IPS-NIHi7 (cell line): ENCODE data around the gene RBFOX1.

Experiments
- DNase-seq: peaks from one replicate; pipeline ENCODE4 v3.0.0; 2012; ENCODE audit warnings: mixed read lengths; ENCODE audit errors: extremely low spot score

The RBFOX1 gene

DNA sequence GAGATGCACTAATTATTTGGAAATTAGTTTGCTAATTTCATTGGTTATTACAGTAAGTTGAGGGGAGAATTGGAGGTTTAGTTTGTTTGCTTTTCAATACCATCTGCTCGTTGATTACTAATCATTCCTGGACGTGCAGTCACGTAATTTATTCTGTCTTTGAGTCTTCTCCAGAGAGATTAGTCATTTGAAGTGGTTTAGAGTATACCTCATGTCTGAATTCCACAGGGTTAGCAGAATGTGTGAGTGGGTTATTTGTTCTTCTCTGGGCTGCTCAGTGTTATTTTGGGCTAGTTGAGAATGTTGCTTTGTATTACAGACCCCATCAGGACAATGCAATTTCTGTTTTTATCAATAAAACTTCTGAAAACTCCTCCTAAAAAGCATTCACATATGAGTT lies 265.0 kb downstream of the RBFOX1 start:
- DNase-seq, result no peak

DNA sequence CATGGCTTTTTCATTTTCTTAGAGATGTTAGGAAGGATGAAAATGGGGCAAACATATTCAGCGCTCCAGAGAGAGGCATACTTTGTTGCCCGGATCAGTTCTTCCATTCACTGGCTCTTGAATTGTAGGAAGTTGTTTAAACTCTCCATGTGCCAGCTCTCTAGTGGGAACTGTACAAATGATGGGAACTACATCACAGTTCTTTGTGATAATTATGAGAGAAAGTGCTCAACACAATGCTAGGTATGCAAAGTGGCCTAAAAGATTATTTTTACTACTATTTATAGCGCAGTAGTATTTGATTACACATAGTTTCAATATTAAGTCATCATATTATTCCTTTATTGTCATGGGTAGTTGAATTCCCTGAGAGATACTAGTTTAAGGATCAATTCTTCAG lies 268.5 kb downstream of the RBFOX1 start:
- DNase-seq, result no peak

DNA sequence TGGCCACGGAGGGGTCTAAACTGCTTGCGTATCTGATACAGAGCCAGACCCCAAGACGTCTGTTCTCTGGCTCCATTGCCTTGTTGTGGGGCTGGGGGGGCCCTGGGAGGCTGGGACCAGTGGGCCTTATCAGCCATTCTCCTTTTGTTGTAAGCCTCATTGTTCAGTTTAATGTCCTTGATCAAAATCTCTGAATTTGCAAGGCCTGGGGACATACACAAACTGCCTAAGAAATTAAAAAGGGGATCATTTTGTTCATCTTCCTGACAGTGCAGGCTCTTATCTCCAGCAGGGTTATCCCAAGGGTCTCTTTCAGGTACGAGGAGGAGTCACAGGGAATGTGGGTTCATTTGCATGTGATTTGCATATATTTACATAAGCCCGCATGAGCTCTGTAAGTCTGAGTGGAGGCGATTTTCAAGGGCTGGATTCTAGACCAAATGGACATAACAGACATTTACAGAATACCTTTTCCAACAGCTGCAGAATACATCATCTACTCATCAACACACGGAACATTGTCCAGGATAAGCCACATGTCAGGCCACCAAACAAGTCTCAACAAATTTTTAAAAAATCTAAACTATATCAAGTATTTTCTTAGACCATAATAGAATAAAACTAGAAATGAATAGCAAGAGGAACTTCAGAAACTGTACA lies 269.8 kb downstream of the RBFOX1 start:
- DNase-seq, result peak; percentile 13

DNA sequence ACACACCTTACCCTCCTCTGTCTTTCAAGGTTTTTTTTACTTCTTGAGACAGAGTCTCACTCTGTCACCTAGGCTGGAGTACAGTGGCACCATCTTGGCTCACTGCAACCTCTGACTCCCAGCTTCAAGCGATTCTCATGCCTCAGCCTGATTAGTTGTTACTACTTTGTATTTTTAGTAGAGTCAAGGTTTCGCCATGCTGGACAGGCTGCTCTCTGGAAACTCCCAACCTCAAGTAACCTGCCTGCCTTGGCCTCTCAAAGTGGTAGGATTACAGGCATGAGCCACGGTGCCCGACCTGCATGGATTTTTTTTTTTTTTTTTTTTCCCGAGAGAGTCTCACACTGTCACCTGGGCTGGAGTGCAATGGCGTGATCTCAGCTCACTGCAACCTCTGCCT lies 273.2 kb downstream of the RBFOX1 start:
- DNase-seq, result no peak

DNA sequence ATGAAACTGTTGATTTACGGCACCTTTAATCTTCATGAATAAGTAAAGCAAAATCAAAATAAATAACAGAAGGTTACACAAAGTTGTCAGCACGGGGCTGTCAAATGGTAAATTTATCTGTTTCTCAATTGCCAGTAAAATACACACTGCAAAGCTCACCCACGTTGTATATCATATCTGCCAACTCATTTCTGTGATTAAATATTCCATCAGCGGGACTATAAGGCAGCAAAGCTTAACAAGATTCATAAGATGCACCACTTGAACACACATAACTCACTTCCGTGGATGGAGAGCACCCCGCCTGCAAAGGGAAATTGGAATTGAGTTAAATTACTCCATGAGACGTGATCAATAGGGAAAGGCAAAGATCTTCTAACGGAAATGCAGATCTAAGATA lies 280.0 kb downstream of the RBFOX1 start:
- no peak for DNase-seq

DNA sequence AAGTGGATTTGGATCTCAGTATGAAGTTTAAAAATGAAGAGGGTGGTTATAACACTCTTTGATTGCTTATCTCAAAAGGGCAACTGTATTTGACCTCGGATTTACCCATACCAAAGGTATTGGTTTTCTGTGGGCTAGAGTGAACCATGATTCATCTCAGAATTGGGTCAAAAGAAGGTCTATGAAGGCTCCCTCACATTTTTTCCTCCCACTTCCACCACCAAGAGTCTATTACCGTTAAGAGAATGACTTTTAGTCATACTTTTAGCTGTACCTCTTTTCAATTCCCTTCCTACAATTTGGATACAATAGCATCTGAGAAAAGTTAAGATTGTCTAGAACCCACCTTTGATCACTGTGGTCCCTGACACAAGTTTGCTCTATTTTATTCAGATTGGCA lies 280.9 kb downstream of the RBFOX1 start:
- DNase-seq, result no peak

DNA sequence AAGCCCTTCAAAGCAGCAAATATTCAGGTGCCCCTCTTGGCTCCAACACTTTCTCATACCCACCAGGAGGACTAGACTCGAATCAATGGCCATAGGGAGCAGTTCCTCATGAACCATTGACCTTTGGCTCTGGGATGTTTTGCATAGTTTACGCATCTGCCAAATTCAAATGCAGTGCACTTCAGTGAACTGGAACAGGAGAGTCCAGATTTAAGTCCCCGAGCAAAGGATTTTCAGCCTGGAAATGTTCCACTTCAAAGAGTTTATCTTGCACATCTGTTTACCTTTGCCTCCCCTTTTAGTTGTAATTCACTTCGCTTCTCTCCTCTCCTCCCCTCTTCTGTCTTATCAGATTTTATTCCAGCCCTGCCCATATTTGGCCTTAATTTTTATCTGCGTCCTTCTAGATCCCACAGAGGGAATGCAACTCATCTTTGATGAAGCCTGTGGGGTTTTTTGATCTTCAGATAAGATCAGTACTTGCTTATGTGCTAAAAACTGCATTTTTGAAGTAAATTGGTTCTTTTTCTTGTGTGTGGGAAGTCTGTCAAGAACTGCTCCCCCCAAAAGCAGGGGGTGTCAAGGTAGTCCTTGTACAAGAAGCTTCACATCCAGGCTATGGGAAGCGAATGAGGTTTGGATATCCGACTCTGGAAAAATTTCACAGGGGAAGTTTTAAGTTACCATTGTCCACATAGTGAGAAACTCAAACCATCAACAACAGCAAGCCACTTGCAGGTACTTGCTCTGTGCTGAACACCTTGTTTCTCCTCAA lies 281.6 kb downstream of the RBFOX1 start:
- no peak for DNase-seq

DNA sequence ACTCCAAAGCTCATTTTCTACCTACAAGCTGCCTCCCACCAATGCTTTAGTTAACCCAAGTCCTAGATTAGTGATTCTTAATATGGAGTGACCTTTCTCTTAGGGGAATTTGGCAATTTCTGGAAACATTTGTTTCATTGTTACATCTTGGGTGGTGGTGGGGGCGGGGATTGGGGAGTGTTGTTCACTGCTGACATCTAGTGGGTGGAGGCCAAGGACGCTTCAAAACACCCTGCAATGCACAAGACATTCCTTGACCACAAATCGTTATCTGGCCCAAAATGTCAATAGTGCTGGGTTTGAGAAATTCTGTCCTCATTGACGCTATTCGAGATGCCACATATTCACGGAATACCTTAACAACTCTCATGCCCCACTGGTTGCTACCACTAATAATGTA lies 282.9 kb downstream of the RBFOX1 start:
- DNase-seq, result no peak

DNA sequence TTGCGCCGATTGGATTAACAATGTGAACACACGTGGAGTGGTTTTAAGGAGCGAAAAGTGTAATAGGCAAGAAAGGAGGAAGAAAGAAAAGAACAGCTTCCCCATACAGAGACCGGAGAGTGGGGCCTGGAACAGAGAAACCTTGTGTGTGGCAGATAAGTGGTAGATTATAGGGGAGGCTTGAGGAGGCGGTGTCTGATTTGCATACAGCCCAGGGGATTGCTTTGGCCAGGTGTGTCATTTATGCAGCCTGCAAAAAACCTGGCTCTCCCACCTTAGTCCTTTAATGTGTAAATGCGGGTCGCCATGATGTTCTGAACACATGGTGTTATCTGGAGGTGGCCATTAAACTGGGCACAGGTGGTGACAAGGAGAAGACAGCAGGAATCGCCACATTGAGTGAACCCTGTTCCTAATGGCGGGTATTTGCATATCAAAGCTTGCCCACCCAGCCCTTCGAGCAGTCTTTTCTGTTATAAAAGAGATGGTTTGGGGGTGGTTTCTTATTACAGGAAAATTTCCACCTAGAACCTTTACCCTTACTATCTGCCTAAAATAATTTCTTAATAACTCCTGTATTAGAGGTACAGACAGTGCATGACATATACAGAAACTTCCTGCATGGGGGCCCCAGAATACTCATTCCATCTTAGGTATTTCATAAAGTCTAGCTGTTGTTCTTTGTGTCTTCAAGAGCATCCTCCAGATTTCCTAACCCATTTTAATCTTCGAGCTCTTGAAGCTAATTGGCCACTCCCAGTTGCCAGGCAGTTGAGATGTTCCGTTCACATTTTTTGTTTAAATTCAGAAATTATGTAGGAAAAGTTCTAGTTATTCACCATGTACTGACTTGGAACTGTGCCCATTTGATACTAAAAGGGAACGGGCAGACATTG lies 292.5 kb downstream of the RBFOX1 start:
- no peak for DNase-seq

DNA sequence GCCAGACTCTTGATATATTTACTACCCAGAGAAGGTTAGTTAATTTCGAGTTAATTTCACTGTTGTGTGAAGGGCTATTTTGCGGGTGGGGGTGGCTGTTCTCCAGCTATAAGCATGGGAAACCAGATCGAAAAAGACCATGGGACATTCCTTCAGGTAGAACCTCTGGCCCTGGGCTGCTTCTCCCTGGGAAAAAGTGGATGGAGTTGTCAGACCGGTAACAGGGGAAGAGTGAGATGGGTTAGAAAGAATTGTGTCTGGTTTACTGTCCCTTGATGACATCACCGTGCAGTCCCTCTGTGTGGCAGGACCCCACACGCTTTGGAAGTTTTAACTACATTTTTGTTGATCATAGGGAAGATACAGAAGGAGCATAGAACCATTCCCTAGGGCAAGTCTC lies 296.3 kb downstream of the RBFOX1 start:
- DNase-seq, result no peak

DNA sequence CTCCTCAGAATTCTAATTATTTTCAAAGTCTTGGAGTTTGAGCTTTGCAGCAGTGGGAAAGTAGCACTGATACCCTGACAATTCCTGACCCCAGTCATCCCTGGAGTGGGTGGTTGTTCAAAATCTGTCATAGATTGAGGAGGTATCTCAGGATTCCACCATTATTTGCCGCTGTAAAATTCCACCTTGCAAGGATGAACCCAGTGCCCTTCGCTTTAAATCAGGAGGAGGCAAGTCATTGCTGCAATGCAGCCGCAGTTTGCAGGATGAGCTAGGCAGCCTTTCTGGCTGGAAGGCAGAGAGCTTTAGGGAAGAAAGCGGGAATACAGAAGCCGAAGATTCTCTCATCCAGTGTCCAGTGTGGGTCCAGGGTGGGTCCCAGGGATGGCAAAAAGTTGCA lies 296.9 kb downstream of the RBFOX1 start:
- DNase-seq, result no peak

DNA sequence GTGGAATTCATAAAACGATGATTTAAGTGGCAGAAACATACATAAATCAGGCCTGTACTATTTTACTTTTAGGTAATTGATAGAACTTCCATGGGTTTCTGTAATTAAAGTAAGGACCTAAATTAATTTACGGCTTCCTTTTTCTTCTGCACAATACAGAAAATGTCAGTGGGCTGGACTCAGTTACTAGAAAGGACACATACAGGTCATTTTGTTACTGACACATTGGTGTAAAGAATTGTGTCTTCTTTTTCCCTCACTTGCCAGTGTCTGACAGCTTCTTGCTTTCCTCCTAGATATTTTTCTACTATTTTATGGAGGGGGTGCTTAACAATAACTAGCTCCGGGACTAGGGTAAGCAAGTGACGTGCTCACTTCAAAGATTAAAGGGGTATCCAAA lies 304.8 kb downstream of the RBFOX1 start:
- no peak for DNase-seq

DNA sequence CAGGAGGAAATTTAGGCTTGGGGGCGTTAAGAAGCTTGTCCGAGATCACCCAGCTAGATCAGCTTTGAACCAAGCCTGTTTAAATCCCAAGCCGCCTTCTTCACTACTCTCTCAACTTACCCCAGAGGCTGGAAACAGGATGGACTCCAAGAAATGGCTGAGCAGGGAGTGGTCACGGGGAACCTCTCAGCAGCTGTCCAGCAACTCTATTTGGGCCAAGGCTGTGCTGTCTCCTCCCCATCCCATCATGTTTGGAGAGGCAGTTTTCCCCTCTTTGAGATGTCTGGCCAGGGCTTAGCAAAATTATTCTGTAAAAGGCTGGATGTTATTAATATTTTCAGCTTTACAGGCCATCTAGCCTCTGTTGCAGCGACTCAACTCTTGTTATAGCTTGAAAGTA lies 305.7 kb downstream of the RBFOX1 start:
- no peak for DNase-seq

DNA sequence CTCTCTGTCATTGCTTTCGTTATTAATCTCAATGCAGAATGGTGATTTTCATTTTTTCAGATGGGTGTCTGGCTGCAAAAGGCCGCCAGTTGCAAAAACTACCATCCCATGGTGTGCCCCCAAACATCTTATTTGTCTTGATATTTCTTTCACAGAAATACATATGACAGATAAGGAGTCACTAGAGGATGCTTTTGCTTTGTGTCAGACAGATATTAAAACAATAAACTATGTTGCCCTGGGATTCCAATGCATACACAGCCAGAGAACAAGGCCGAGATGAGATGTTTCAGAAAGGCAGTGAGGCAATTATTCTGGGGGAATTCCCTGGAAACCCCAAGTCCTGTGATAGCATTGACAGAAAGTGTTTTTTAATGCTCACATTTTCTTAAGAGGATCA lies 307.7 kb downstream of the RBFOX1 start:
- DNase-seq, result no peak

DNA sequence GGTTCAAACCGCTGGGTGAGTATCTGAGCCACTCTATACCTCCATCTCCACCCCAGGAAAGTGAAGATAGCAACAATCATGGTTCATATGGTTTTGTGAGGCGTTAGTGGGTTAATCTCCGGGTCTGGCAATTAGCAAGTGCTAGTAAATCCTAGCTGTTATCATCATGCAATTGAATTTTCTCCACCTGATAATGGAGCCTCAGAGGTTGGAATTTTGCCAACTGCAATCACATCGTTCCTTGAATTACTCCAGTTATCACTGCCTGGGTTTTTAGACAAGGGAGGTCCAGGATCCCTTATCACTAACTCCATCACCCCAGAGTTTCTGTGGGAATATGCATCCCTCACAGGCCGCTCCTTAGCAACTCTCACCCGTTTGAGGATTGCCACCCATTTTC lies 311.5 kb downstream of the RBFOX1 start:
- DNase-seq, result no peak

DNA sequence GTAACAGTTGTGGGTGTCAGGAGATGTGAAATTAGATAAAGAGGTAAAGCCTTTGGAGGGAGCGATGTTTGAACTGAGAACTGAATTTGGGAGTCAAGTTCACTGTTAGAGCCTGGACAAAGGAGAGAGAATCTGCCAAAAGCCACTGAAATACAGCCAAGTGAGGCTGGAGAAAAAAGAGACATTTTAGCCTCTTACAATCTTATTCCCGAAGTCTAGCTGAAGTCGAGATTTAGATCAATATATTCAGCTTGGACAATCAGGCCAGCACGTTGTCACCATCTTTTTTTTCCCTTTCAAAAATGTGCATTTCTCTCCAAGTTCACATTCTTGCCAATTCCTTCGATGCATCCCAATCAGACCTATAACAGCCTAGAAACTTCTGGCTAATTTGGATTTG lies 312.2 kb downstream of the RBFOX1 start:
- DNase-seq, result no peak

DNA sequence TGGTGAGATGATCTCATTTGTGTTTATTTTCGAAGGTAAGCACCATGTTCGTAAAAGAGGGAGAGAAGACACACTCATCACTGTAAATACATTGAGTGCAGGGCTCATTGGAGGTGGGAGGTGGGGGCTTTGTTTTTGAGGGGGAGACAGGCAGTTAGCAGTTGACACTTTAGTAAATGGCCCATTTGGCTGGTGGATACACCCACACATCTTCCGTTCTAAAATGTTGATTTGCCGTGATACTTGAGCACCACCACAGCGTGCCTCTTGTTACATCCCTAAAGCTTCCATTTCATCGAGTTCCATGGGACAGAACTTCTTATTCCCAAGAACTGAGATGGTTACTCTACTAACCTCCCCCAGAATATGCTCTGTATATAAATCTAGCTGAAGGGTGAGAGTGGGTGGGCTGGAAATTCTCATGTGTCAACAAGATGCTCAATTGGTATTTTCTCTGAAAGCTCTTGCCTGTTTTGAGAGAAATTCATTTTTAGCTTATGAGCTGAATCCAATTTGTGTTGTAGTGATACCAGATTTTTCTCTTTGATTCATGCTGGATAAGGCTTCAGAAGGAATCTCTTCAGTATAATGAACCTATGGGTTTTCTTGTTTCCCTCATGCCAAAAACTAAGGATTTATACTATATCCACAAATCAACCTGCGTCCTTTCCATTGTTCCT lies 314.3 kb downstream of the RBFOX1 start:
- no peak for DNase-seq

DNA sequence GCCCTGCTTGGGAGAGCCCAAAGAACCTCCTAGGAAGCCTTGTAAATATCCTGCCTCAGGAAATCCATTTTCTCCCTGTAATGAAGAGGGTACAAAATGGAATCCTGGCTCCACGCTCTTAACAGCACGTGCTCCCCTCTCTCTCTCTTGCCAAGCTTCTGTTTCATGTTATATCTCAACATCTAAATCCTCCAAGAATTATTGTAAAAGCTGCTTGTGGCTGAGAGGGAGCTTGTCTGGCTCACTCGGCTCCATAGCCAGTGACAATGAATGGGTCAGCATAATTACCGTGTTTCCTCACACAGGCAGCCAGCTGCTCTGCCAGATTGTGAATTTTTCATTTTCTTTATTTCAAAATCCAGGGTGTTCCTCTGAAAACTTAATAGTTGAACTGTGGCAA lies 317.8 kb downstream of the RBFOX1 start:
- DNase-seq, result no peak

DNA sequence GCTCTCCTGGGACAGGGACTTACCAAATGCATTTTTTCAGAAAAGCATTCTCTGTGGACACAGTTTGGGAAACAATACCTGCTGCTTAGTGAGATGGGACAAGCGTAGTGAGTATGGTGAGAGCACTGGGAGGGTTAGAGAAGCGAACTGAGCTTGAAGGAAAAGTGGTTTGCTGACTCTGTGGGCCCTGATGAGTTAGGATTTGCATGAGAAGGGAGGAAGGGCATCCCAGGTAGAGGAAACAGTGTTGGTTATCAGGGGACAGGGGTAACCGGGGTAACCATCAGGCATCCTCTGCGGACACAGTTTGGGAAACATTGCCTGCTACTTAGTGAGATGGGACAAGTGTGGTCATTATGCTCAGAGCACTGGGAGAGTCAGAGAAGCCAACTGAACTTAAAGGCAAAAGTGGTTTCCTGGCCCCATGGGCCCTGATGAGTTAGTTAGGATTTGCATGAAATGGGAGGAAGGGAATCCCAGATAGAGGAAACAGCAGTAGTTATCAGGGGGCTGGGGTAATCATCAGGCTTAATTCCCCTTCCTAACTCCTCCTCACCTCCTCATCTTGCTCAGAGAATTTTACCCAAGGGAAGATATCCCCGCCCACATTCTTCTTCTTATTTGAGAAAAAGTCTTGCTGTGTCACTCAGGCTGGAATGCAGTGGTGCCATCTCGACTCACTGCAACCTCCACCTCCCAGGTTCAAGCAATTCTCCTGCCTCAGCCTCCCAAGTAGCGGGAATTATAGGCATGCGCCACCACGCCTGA lies 319.3 kb downstream of the RBFOX1 start:
- DNase-seq, result peak; percentile 22

DNA sequence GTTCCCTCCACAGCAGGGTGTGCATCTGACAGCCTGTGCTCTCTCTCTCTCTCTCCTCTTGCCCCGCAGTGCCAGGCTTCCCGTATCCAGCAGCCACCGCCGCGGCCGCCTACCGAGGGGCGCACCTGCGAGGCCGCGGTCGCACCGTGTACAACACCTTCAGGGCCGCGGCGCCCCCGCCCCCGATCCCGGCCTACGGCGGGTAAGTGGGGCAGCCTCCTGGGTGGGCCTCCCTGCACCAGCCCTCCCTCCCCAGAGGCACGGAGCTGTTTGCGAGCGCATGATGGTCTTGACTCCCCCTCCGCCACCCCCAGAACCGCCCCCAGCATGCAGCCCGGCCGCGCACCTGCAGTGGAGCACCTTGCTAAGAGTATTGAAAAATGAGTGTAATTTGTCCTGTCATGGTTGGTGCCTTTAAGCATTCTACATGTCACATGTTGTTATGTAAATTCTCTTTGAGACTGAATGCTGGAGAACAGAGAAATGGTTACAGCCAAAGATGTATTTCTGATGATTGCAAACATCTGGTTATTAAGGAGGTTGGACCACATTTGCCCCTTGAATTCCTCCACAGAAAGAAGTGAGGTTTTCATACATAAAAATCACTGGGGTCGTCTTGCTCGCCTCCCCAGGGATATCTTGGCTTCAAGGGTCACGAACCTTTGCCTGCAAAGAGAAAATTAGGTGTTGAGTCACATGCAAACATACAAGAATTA lies 321.3 kb downstream of the RBFOX1 start:
- DNase-seq, result no peak

DNA sequence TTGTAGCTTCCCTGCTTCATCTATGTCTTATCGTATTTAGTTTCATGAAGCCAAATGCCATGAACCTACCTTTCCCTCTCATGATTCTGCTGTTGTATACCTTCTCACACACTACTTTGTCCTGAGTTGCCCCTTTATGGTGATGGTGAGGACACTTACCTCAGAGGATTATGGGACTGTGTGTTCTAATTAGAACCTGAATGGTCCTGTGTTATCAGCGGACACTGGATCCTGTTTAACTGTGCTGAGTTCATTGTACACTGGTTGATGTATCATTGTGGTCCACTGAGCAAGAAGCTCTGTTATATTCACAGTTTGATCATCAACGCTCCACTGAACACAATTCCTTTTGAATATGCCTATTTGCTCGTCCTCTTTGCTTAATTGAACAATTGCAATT lies 343.0 kb downstream of the RBFOX1 start:
- no peak for DNase-seq
